GM12801 (cell line): ENCODE data around the gene C12orf76.

Experiments used
- CTCF ChIP-seq: IDR thresholded peaks from one replicate; pipeline ENCODE4 v1.5.1; 2011; ENCODE audit warnings: control low read depth; ENCODE audit not compliant: insufficient read length; ENCODE audit errors: extremely low read depth

C12orf76 gene

DNA sequence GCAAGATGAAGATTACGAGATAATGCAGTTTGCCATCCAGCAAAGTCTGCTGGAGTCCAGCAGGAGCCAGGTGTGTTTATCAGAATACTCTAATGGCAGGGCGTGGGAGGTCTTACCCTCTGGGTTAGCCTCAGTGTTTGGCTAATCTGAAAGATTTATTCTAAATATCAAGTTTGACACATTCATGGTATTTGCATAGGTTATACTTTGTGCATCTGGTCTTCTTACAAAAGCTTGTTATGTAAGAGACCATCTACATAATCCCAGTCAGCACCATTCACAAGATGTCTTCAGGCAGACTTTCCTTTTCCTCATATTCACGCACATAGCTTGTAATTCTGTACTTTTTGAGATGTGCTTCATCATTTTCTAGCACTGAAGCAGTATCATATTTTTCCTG, 14.4 kb downstream of the C12orf76 start:
- no peak for TF ChIP-seq CTCF

DNA sequence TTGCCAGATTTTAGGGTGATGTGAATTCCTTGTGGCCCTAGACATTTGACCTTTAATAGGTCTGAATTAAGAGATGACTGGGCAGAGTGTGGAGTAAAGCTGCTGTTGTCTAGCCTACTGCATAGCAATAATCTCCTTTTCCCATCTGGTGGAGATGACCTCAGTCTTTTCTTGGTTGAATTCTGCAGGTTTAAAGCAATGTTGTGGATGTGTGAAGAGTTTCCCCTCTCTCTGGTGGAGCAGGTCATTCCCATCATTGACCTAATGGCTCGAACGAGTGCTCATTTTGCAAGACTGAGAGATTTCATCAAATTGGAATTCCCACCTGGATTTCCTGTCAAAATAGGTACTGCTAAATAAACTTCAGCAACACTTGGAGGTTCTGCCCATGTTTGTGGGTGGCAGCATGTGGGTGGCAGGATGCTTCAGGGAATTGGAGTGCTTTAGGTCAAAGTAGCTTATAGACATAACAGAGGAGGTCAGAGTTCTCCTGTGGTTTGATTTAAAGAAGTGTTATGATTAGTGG, 19.0 kb downstream of the C12orf76 start:
- TF ChIP-seq CTCF, result no peak

DNA sequence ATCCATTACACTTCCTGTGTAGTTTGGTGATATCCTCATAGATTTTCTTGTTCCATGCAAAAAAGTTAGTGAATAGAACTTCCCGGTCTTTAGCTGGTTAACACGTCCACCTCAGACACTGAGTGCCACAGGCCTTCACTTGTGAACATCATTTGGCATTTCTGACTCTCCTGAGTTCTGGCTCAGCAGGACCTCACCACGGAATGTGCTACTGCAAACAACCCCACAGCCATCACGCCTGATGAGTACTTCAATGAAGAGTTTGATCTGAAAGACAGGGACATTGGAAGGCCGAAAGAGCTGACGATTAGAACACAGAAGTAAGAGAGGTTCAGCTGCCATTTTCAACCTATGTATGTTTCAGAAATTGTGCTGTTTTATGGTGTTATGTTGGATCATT, 20.0 kb downstream of the C12orf76 start:
- no peak for TF ChIP-seq CTCF

DNA sequence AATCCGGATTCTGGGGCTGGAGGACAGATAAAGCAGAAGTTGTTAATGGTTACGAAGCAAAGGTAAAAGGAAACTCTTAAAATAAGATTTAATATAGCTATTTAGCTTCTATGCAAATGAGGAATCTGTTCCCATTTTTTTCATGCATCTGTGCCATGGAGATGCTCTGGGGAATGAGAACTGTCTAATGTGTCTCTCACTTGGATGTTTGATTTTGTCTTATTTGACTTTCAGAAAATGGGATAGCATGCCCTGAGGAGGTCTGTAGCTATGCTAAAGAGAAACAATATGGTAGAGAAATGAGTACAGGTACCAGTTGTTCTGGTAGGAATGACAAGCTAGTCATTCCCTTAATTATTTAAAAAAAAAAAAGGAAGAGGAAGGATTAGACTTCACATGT, 24.3 kb downstream of the C12orf76 start:
- TF ChIP-seq CTCF, result no peak

GRCh38 chr12:110023059-110023980, 25.0 kb downstream of the C12orf76 start:
- no peak for TF ChIP-seq CTCF

DNA sequence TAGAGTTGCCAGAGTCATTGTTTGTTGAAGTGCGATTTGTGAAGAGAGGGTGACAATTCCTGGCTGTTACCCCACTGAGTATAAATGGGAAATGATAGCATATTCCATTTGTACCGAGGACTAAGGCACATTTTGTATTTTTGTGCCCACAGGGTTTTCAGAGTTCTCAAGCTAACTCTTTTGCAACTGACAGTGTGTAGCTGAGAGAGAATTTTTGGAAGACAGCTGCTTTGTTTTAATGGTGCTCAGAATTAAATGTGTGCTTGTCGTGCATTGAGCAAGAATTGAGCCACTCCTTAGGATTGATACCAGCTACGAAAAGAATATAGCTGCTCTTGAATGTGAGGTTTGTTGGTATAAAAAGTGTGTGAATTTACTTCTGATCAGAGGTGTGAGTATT, 27.4 kb downstream of the C12orf76 start:
- TF ChIP-seq CTCF, result no peak

DNA sequence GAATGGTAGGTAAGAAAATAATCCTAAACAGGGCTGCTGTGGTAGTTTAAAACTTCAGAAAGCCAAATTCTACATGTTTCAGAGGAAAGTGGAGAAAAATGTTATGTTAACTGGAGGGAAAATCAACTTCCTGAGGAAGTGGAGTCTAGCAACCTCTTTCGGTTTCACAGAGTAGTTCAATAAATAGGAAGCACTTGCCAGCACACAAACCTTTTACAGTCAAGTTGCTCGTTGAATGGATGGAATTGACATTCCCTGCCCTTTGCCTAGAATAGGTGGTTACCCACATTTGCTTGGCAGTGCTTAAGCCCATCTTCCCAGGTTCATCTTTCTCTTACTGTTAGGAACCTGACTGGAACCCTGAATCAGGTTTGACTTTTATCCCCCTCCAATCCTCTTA, 33.2 kb downstream of the C12orf76 start:
- TF ChIP-seq CTCF, result no peak
